HepG2 (cell line): Measurements from ENCODE around the gene WWC2. TPM values are rescaled to one million over a fixed set of nuclear protein-coding genes. Genes with fewer than 3 reads are reported as not detected.

Source experiments
- ATAC-seq: fragments of 200-7000 bp; cut with Tn5 transposase; 3 replicates; pipeline ENCODE4 v1.9.1; 2020; ENCODE audit warnings: mild to moderate bottlenecking, moderate library complexity
- BruUV-seq: library from RNA; stranded (reverse); fragments of 400-500 nt; replicated peaks from 2 replicates; lab custom pipeline; 2021; lab: Mats Ljungman, UMichigan
- CTCF ChIA-PET: fragments of 300-600 bp; formaldehyde crosslinking; extraction: SDS; loops from one replicate; lab custom pipeline; 2021; ENCODE audit warnings: low total read pairs, inconsistent platforms, low intra/inter-chr PET ratio; lab: Yijun Ruan, JAX
- POLR2A ChIA-PET: fragments of 350-600 bp; sonication (Branson Sonifier 250); formaldehyde crosslinking; loops from one replicate; lab custom pipeline; 2020; ENCODE audit warnings: antibody characterized with exemption, inconsistent platforms; lab: Yijun Ruan, JAX
- DNase-seq: peaks from one replicate; pipeline ENCODE4 v3.0.0-alpha.2; 2015; ENCODE audit warnings: low spot score
- FAIRE-seq: peaks from 3 replicates; lab custom pipeline; 2011; peaks lifted over from hg19 to GRCh38; lab: Jason Lieb, UNC
- H2AFZ ChIP-seq: one replicate; pipeline ENCODE4 v1.6.1; 2011; ENCODE audit warnings: low read length, inconsistent platforms
- H3K27ac ChIP-seq: fragments of 300-600 bp; 3 replicates; pipeline ENCODE4 v1.8.0; 2011; ENCODE audit warnings: mixed run types, mild to moderate bottlenecking, mixed read lengths, low read length, inconsistent platforms; ENCODE audit not compliant: insufficient read depth; ENCODE audit errors: extremely low read length
- H3K27me3 ChIP-seq, 2 experiments: fragments of 200-600 bp in 1 of 2; 2 replicates in 1 of 2; 3 replicates in 1 of 2; pipeline versions ENCODE4 v1.6.0 to v1.8.0; 2011; ENCODE audit warnings: low read length in 2 of 2, mild to moderate bottlenecking in 2 of 2, moderate library complexity in 2 of 2, inconsistent platforms in 1 of 2; ENCODE audit not compliant: insufficient read depth in 2 of 2, control insufficient read depth in 1 of 2
- H3K36me3 ChIP-seq, 2 experiments: fragments of 200-600 bp in 1 of 2; replicated peaks in 1 of 2; 2 replicates in 1 of 2; 3 replicates in 1 of 2; pipeline versions ENCODE4 v1.5.1 to v1.8.0; 2011; ENCODE audit warnings: low read length in 2 of 2, inconsistent platforms in 1 of 2; ENCODE audit not compliant: insufficient read depth in 2 of 2, control insufficient read depth in 1 of 2
- H3K4me1 ChIP-seq: 2 replicates; pipeline ENCODE4 v1.5.1; 2012; ENCODE audit warnings: low read length, inconsistent platforms; ENCODE audit not compliant: insufficient read depth
- H3K4me2 ChIP-seq: 2 replicates; pipeline ENCODE4 v1.6.0; 2011; ENCODE audit warnings: low read depth, low read length, inconsistent platforms
- H3K4me3 ChIP-seq, 3 experiments: fragments of 200-600 bp in 1 of 3; sonication (generic), shearing (Covaris generic) in 1 of 3; replicated peaks in 1 of 3; 2 replicates each; pipeline ENCODE4 v1.5.1; 2011 to 2016; ENCODE audit warnings: low read length in 3 of 3, inconsistent platforms in 2 of 3, low read depth in 2 of 3, mild to moderate bottlenecking in 2 of 3, control low read depth in 1 of 3, mixed read lengths in 1 of 3; ENCODE audit not compliant: insufficient read depth in 1 of 3
- H3K79me2 ChIP-seq: one replicate; pipeline ENCODE4 v1.6.1; 2011; ENCODE audit warnings: low read length, inconsistent platforms; ENCODE audit not compliant: insufficient read depth
- H3K9ac ChIP-seq: 2 replicates; pipeline ENCODE4 v1.6.0; 2011; ENCODE audit warnings: mild to moderate bottlenecking, low read depth, low read length, inconsistent platforms; ENCODE audit not compliant: insufficient read depth
- H3K9me3 ChIP-seq: 2 replicates; pipeline ENCODE4 v1.5.1; 2012; ENCODE audit warnings: mild to moderate bottlenecking, low read length
- H4K20me1 ChIP-seq: 2 replicates; pipeline ENCODE4 v1.6.0; 2011; ENCODE audit warnings: inconsistent platforms, mild to moderate bottlenecking, low read length, moderate library complexity; ENCODE audit not compliant: insufficient read depth
- FOXO4 ChIP-seq: sonication (generic); formaldehyde crosslinking; conservative IDR thresholded peaks from 2 replicates; pipeline ENCODE4 v1.8.1; 2023; ENCODE audit warnings: missing genetic modification reagents
- IRF9 ChIP-seq: sonication (generic); formaldehyde crosslinking; IDR thresholded peaks from 2 replicates; pipeline ENCODE4 v1.8.0; 2022; ENCODE audit warnings: missing genetic modification reagents, mild to moderate bottlenecking, borderline replicate concordance
- PATZ1 ChIP-seq: sonication (generic); formaldehyde crosslinking; IDR thresholded peaks from 2 replicates; pipeline ENCODE4 v1.4.0; 2020; ENCODE audit warnings: missing genetic modification reagents
- TRIM24 ChIP-seq: sonication (generic); formaldehyde crosslinking; IDR thresholded peaks from 2 replicates; pipeline ENCODE4 v1.8.0; 2022; ENCODE audit warnings: mild to moderate bottlenecking, missing genetic modification reagents
- ZBTB2 ChIP-seq: sonication (generic); formaldehyde crosslinking; IDR thresholded peaks from 2 replicates; pipeline ENCODE4 v1.8.0; 2022; ENCODE audit warnings: low read depth, missing genetic modification reagents
- ZBTB3 ChIP-seq: sonication (generic); formaldehyde crosslinking; IDR thresholded peaks from 2 replicates; pipeline ENCODE4 v1.4.0; 2020; ENCODE audit warnings: low read depth, mild to moderate bottlenecking, moderate library complexity, missing genetic modification reagents, borderline replicate concordance
- ZFP90 ChIP-seq: sonication (generic); formaldehyde crosslinking; IDR thresholded peaks from 2 replicates; pipeline ENCODE4 v1.8.0; 2022; ENCODE audit warnings: missing genetic modification reagents, mild to moderate bottlenecking, inconsistent platforms, borderline replicate concordance
- ZMYM2 ChIP-seq: sonication (generic); formaldehyde crosslinking; IDR thresholded peaks from 2 replicates; pipeline ENCODE4 v1.8.0; 2022; ENCODE audit warnings: mild to moderate bottlenecking, missing genetic modification reagents
- ZNF879 ChIP-seq: sonication (generic); formaldehyde crosslinking; IDR thresholded peaks from 2 replicates; pipeline ENCODE4 v1.8.1; 2023; ENCODE audit warnings: missing genetic modification reagents
- WGBS: methylation state at CpG from one replicate; pipeline ENCODE4 v1.1.6; 2017; ENCODE audit warnings: low lambda C conversion rate; 5-methylcytosine and 5-hydroxymethylcytosine counted together
- in situ Hi-C: cut with HindIII; loops from 2 replicates; pipeline ENCODE4 v1.10.0; 2017; ENCODE audit warnings: low pct_unique_long_range_greater_than_20kb; ENCODE audit not compliant: extremely low pct_ligation_motif_present
- intact Hi-C: fragments of 100-400 bp; cut with micrococcal nuclease; formaldehyde crosslinking; loops from one replicate; pipeline ENCODE4 v1.10.0; 2022; ENCODE audit not compliant: unreplicated experiment
- polyA plus RNA-seq, 8 experiments: library from polyadenylated mRNA; depleted of rRNA in 3 of 8; stranded (reverse) in 7 of 8; unstranded in 1 of 8; fragments of >200 nt; fragmentation: Illumina TruSeq in 4 of 8; extraction: Trizol in 4 of 8; gene quantifications; 2 replicates each; pipeline versions ENCODE4 v1.2.1 to v1.2.3, GENCODE V29; 2011 to 2016; ENCODE audit warnings: low read depth in 4 of 8, missing spikeins in 1 of 8, mixed read lengths in 1 of 8; ENCODE audit not compliant: insufficient read depth in 1 of 8
- total RNA-seq, 5 experiments: library from RNA; depleted of rRNA; stranded (reverse); fragments of >200 nt; fragmentation: Illumina TruSeq; extraction: Trizol; gene quantifications; 2 replicates each; pipeline ENCODE4 v1.2.3, GENCODE V29; 2016; ENCODE audit warnings: low read depth in 1 of 5

WWC2 gene
- total and polyA plus RNA-seq, 2 of the 13 experiments (the other 11 are each of a cell fraction or from before 2014, with no cell fraction given), result 40.0 to 50.1 TPM

- Histone ChIP-seq H3K4me1 (peaks cover 80% of the 10 kb centered on the region), H3K27me3 (no peaks in the 10 kb centered on the region), H3K9ac (no peak overlapping the region)
- BruUV-seq, result no TSS peak
- TF ChIP-seq ZNF879 (CRISPR knock-in tag), result no peak
- no peak for TF ChIP-seq ZBTB3
- no peak for TF ChIP-seq ZFP90 (CRISPR knock-in tag)
- TF ChIP-seq ZBTB2 (CRISPR knock-in tag), result no peak
- no peak for TF ChIP-seq FOXO4
- TF ChIP-seq ZMYM2 (CRISPR knock-in tag), result no peak
- TF ChIP-seq TRIM24, result no peak
- TF ChIP-seq PATZ1 (CRISPR knock-in tag), result no peak
- TF ChIP-seq IRF9 (CRISPR knock-in tag), result no peak
- TF ChIP-seq, all 625 proteins: peak for 0
- FAIRE-seq (no peak), ATAC-seq (no peak), DNase-seq (no peak)
- Histone ChIP-seq H3K9me3 (no peaks in the 10 kb centered on the region), H3K36me3 (no peaks in the 10 kb centered on the region; a peak in 1 of 5 replicates), H3K4me3 (no peak overlapping the region), H3K79me2 (peaks cover 90% of the 10 kb centered on the region), H2AFZ (no peak overlapping the region), H3K4me2 (no peak overlapping the region), H3K27ac (peak overlapping the region; percentile 31), H4K20me1 (peaks cover 7% of the 10 kb centered on the region; the same call in 1 of the 2 replicates)
- intact Hi-C loops, result loop anchor here (5.0 kb wide), 1 partner anchor 72 kb away; no protein-coding TSS in a partner anchor
- WGBS, result 86% methylated on average over 13 of the region's 13 CpGs
- in situ Hi-C loops, result loop anchor here (5.0 kb wide), 1 partner anchor 72 kb away; no protein-coding TSS in a partner anchor
- POLR2A ChIA-PET, result no interaction called here
- CTCF ChIA-PET, result no interaction called here
These were observed 74.8 kb downstream of the WWC2 start for GRCh38 chr4:183173580-183174526.
